Right cardiac atrium (tissue), 5 donors: ENCODE measurements around the gene LRRC32. TPM values are rescaled to one million over a fixed set of nuclear protein-coding genes. Genes with fewer than 3 reads are reported as not detected.

ENCODE experiments used
- ATAC-seq, 2 donors: fragments of 200-7000 bp; cut with Tn5 transposase; one replicate each; pipeline versions ENCODE4 v1.8.0 to v1.9.1; 2020; ENCODE audit warnings: moderate library complexity in 2 of 2, mild to moderate bottlenecking in 1 of 2
- DNase-seq, 3 donors: peaks; one replicate each; pipeline ENCODE4 v3.0.0-alpha.2; 2020
- H3K27ac ChIP-seq: one replicate; pipeline ENCODE4 v1.5.1; 2013; ENCODE audit warnings: mild to moderate bottlenecking, low read length, control low read depth, moderate library complexity
- H3K27me3 ChIP-seq: one replicate; pipeline ENCODE4 v1.6.1; 2013; ENCODE audit not compliant: control insufficient read depth, insufficient read depth
- H3K4me1 ChIP-seq: one replicate; pipeline ENCODE4 v1.6.1; 2013; ENCODE audit warnings: low read length; ENCODE audit not compliant: control insufficient read depth, insufficient read depth
- H3K4me3 ChIP-seq: one replicate; pipeline ENCODE4 v1.5.1; 2013; ENCODE audit warnings: low read length, control low read depth
- H3K9me3 ChIP-seq: one replicate; pipeline ENCODE4 v1.6.1; 2013; ENCODE audit warnings: low read length; ENCODE audit not compliant: control insufficient read depth
- WGBS: extraction: QIAGEN DNeasy Blood & Tissue Kit; methylation state at CpG from one replicate; pipeline ENCODE4 v1.1.7; 2013; 5-methylcytosine and 5-hydroxymethylcytosine counted together
- intact Hi-C, 4 donors: fragments of 100-400 bp; cut with DNase I; formaldehyde crosslinking; loops; one replicate each; pipeline versions ENCODE4 v1.11.0 to v1.14.0; 2022 to 2023
- long read RNA-seq, 4 donors: library from polyadenylated mRNA; unstranded; transcript quantifications; one replicate each; pipeline ENCODE4 v2.0.0, GENCODE V29; 2020 to 2021
- polyA plus RNA-seq: library from polyadenylated mRNA; stranded (reverse); fragments of 200-250 nt; gene quantifications from one replicate; pipeline ENCODE4 v1.2.3, GENCODE V29; 2013
- total RNA-seq, 4 donors: library from RNA; stranded (reverse); fragmentation: NEBNext Ultra II Directional; extraction: Animal tissue kit (Norgen Biotek cat#: 25700); gene quantifications; one replicate each; pipeline ENCODE4 v1.2.1, GENCODE V29; 2021
- donor health status: healthy with polysubstance abuse.
- donor health status: DM: no; HTN: yes; CAD: no.
- donor health status: DM: no; HTN: no; CAD: no.
- donor health status: DM: no; HTN: yes; CAD: no; lungs with severe emphysema.
- donor health status: DM: yes; HTN: yes; CAD: no.

The LRRC32 gene, protein sequence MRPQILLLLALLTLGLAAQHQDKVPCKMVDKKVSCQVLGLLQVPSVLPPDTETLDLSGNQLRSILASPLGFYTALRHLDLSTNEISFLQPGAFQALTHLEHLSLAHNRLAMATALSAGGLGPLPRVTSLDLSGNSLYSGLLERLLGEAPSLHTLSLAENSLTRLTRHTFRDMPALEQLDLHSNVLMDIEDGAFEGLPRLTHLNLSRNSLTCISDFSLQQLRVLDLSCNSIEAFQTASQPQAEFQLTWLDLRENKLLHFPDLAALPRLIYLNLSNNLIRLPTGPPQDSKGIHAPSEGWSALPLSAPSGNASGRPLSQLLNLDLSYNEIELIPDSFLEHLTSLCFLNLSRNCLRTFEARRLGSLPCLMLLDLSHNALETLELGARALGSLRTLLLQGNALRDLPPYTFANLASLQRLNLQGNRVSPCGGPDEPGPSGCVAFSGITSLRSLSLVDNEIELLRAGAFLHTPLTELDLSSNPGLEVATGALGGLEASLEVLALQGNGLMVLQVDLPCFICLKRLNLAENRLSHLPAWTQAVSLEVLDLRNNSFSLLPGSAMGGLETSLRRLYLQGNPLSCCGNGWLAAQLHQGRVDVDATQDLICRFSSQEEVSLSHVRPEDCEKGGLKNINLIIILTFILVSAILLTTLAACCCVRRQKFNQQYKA
- 10 to 100 TPM; 27.7 to 49.9 (median 44.9) TPM for total RNA-seq
- 72.1 TPM for polyA plus RNA-seq
- long read RNA-seq, donor 1, full-length matches to known transcripts, result 6 of 34 reads
- long read RNA-seq, donor 1, partial matches to known transcripts, result 21 of 34 reads
- long read RNA-seq, donor 1, other reads (novel, unspliced or antisense), result 7 of 34 reads
- long read RNA-seq, donor 2, full-length matches to known transcripts, result 6 of 16 reads
- long read RNA-seq, donor 2, partial matches to known transcripts, result 4 of 16 reads
- long read RNA-seq, donor 2, other reads (novel, unspliced or antisense), result 6 of 16 reads
- long read RNA-seq, donor 3, full-length matches to known transcripts, result 30 of 58 reads
- long read RNA-seq, donor 3, partial matches to known transcripts, result 11 of 58 reads
- long read RNA-seq, donor 3, other reads (novel, unspliced or antisense), result 17 of 58 reads
- long read RNA-seq, donor 4, full-length matches to known transcripts, result 15 of 27 reads
- long read RNA-seq, donor 4, partial matches to known transcripts, result 1 of 27 reads
- long read RNA-seq, donor 4, other reads (novel, unspliced or antisense), result 11 of 27 reads

DNA sequence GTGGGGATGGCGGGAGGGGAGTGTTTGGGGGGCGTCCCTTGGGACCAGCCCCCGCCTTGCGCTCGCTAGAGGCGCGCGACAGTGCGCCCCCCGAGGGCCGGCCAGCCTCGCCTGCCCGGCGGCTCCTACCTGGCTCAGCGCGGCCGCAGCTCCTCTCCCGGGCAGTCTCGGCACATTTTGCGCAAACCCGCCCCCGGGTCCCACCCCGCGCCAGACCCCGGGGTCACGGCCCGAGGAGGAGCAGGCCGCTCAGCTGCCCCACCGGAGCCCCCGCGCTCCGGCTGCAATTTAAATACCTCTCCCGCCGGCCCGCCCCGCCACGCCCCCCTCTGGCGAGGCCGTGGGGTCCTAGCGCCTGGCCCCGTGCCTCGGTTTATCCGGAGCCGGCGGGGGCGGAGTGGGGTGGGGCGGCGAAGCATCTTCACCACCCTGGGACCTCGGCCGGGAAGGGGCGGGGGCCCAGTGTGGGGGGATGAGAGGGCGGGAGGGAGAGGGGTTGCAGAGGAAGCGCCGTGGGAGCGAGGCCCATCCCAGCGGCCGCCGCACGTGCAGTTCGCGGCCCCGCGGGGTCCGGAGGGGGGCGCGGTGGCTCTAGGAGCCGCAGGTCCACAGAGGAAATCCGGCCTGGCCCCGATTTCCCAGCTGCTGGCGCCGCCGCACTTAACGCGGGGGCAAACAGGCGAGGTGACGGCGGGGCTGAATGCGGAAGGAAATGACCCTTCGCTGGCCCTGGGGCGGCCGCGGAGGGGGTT lies at the start of gene LRRC32:
TSS of gene LRRC32 (minus strand) at position 263 of the 752 bp plus-strand sequence. CDS start 4,793 bp downstream, outside the sequence.
- WGBS, result under 1% methylated on average over 82 of the region's 82 CpGs
- DNase-seq (peak; percentile 78 to 91 (median 88)), ATAC-seq (peak; percentile 71 to 73)
- Histone ChIP-seq H3K4me3 (peak within 1 kb of the TSS; percentile 89), H3K4me1 (no peaks in the 10 kb centered on the region), H3K27ac (peak within 1 kb of the TSS; percentile 78), H3K27me3 (no peaks in the 10 kb centered on the region), H3K9me3 (no peaks in the 10 kb centered on the region)
- intact Hi-C loops, result no loop called here

DNA sequence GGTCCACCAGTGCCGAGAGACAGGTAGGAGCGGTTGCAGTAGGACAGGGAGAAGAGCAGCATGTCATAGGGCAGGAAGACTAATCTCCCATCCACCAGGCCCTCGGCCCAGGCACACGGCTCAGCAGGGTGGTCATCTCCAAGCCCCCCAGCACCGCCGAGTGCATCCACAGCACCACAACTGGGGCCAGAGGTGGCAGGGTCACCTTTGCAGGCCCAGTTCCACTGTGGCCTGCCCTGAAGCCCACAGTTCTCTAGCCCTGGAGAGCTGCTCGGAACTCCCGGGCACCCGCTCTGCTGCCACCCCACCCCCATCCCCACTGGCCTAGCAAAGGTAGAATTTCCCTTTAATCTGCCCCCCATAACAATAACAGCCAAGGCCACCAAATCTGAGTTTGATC lies 49.1 kb upstream of the LRRC32 start:
- H3K4me3 ChIP-seq, result no peak overlapping the region
- DNase-seq (no peak), ATAC-seq (no peak)
- H3K27me3 ChIP-seq, result no peaks in the 10 kb centered on the region
- H3K4me1 ChIP-seq, result no peaks in the 10 kb centered on the region
- WGBS, result 95% methylated on average over 9 of the region's 9 CpGs
- no peaks in the 10 kb centered on the region for H3K9me3 ChIP-seq
- H3K27ac ChIP-seq, result no peak overlapping the region
- intact Hi-C loops, result no loop called here

DNA sequence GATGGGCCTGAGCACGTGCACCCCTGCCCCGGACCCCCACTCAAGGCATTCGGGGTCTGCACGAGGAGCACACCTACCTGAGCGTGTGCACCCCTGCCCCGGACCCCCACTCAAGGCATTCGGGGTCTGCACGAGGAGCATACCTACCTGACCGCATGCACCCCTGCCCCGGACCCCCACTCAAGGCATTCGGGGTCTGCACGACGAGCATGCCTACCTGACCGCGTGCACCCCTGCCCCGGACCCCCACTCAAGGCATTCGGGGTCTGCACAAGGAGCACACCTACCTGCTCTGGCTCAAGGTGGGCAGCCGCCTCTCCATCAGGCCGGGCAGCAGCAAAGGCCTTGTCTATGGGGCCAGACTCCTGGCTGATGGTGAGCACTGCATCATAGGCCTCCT lies 48.7 kb upstream of the LRRC32 start:
- intact Hi-C loops, result no loop called here
- H3K4me3 ChIP-seq, result no peak overlapping the region
- H3K9me3 ChIP-seq, result no peaks in the 10 kb centered on the region
- no peak for DNase-seq
- no peaks in the 10 kb centered on the region for H3K27me3 ChIP-seq
- H3K27ac ChIP-seq, result no peak overlapping the region
- ATAC-seq, result no peak
- no peaks in the 10 kb centered on the region for H3K4me1 ChIP-seq
- 90% methylated on average over 19 of the region's 19 CpGs for WGBS

DNA sequence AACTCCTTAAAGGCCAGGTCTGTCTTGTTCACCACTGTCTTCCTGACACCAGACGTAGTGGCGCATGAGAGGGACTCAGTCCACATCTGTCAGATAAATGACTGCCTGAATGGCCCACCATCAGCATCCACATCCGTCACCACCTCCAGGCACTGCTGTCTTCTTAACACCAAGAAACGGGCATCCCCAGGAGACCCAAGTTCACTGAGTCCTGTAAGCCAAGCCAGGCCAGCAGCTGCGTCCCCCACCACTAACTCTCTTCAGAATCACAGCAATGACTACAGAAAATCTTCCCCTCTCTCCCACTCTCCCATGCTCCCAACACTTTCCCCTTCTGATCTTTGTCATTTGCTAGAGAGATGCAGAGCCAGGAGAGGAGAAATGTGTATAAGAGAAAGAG lies 47.3 kb upstream of the LRRC32 start:
- no peaks in the 10 kb centered on the region for H3K4me1 ChIP-seq
- no peak overlapping the region for H3K27ac ChIP-seq
- intact Hi-C loops, result no loop called here
- no peak for ATAC-seq
- H3K4me3 ChIP-seq, result no peak overlapping the region
- H3K27me3 ChIP-seq, result no peaks in the 10 kb centered on the region
- no peak for DNase-seq
- 88% methylated on average over 5 of the region's 5 CpGs for WGBS
- H3K9me3 ChIP-seq, result no peaks in the 10 kb centered on the region

DNA sequence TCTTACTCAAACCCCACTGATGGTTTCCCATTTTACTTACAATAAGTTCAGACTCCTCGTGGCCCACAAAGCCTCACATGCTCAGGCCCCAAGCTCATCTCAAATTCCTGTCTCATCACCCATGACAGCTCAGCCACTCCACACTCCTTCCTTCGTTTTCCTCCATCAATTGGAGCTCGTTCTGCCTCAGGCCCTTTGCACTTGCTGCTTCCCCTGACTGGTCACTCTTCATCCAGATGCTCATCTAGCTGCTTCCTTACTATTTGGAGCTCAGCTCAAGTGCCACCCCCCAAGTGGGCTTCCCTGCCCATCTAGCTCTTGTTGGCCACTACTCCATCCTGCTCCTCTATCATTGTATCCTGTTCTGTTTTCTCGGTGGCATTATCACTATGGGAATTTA lies 46.8 kb upstream of the LRRC32 start:
- H3K4me1 ChIP-seq, result no peaks in the 10 kb centered on the region
- DNase-seq, result no peak
- no peaks in the 10 kb centered on the region for H3K27me3 ChIP-seq
- WGBS, result 83% methylated on average over 4 of the region's 4 CpGs
- H3K27ac ChIP-seq, result no peak overlapping the region
- ATAC-seq, result no peak
- intact Hi-C loops, result no loop called here
- no peak overlapping the region for H3K4me3 ChIP-seq
- no peaks in the 10 kb centered on the region for H3K9me3 ChIP-seq

DNA sequence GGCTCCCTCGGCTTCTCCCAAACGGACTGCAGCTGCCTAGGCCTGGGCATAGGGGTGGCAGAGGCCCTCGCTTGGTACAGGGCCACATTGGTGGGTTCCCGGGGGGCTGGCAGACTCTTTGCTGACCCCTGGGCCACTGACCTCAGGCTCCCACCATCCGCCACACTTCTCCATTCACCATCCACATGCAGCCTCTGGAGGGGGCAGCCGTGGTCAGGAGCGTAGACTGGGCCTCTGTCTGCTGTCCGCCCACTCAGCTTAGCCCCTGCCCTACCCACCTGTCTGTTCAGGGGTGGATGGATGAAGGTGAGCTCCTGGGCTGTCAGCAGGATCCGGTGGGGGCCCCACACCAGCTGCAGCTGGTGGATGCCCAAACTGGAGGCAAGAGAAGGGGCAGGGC lies 45.7 kb upstream of the LRRC32 start:
- Histone ChIP-seq H3K9me3 (no peaks in the 10 kb centered on the region), H3K27me3 (no peaks in the 10 kb centered on the region), H3K27ac (no peak overlapping the region), H3K4me3 (no peak overlapping the region), H3K4me1 (no peaks in the 10 kb centered on the region)
- 95% methylated on average over 9 of the region's 9 CpGs for WGBS
- no peak for DNase-seq
- ATAC-seq, result no peak
- intact Hi-C loops, result no loop called here

DNA sequence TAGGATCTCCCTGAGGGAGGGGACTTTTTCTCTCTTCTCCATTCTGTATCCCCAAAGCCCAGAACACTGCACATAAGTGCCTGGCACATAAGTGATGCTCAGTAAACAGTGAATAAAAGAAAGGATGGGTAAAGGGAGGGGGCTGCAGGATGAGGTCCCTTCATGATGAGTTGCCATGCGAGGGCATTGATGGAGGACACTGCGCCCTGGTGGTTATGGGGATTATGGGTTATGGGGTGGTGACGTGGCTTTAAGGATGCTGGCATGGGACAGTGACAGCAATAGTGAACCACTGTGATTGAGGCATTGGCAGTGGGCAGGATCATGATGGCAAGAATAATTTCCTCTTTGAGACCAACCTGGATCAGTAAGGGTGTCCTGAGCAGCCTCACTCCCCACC lies 43.9 kb upstream of the LRRC32 start:
- DNase-seq, result no peak
- no peaks in the 10 kb centered on the region for H3K4me1 ChIP-seq
- intact Hi-C loops, result no loop called here
- H3K27me3 ChIP-seq, result no peaks in the 10 kb centered on the region
- whole genome bisulfite sequencing, result 80% methylated on average over 3 of the region's 3 CpGs
- ATAC-seq, result no peak
- H3K9me3 ChIP-seq, result no peaks in the 10 kb centered on the region
- H3K4me3 ChIP-seq, result no peak overlapping the region
- no peak overlapping the region for H3K27ac ChIP-seq

DNA sequence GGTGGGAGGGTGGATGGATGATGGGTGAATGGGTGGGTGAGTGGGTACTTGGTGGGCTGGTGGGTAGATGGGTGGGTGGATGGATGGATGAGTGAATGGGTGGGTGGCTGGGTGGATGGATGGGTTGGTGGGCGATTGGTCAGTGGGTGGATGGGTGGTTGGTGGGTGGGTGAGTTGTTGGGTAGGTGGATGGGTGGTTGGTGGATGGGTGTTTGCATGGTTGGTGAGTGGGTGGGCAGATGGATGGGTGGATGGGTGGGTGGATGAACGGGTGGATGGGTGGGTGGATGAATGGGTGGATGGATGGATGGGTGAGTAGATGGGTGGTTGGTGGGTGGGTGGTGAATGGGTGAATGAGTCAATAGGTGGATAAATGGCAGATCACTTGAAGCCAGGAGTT lies 43.0 kb upstream of the LRRC32 start:
- H3K4me1 ChIP-seq, result no peaks in the 10 kb centered on the region
- ATAC-seq, result no peak

DNA sequence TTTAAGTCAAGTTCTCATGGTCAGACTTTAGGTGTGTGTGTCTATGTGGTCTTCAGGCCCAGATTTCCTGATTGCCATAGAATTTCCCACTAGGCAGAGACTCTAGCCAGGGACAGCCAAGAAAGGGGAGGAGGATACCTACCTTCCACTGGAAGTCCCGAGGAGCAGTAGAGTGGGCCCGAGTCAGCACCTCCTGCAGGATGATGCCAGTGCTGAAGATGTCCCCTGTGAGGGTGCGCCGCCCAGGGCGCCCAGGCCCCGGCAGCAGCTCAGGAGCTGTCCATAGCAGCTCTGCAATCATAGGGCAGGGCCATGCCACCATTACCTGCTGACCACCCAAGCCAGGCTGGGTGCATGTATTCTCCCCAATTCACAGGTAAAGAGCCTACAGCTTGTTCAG lies 41.6 kb upstream of the LRRC32 start:
- Histone ChIP-seq H3K27me3 (no peaks in the 10 kb centered on the region), H3K4me1 (no peaks in the 10 kb centered on the region), H3K4me3 (no peak overlapping the region), H3K27ac (no peak overlapping the region), H3K9me3 (no peaks in the 10 kb centered on the region)
- intact Hi-C loops, result no loop called here
- ATAC-seq (no peak), DNase-seq (no peak)
- 90% methylated on average over 6 of the region's 6 CpGs for WGBS

More for the DNA sequence above, 43.0 kb upstream of the LRRC32 start:
- H3K4me3 ChIP-seq, result no peak overlapping the region
- intact Hi-C loops, result no loop called here
- no peak overlapping the region for H3K27ac ChIP-seq
- 76% methylated on average over 2 of the region's 2 CpGs for WGBS
- H3K27me3 ChIP-seq, result no peaks in the 10 kb centered on the region
- no peaks in the 10 kb centered on the region for H3K9me3 ChIP-seq
- DNase-seq, result no peak

DNA sequence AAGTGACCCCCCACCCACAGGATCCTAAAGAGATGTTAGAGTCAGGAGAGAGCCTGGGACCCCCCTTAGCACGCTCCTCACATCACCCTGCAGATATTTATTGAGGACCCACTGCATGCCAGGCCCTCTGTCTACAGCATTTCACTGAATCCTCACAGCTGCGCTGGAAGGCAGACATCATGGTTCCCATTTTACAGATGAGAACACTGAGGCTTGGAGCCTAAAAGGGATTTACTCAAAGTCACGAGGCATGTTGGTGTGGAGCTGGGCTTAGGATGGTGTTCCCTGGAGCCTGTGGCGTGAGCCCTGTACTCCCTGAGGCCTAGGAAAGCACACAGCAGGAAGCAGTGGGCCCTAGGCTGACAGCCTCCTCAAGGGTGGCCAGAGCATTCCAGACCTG lies 39.2 kb upstream of the LRRC32 start:
- H3K4me3 ChIP-seq, result no peak overlapping the region
- no peak for DNase-seq
- H3K9me3 ChIP-seq, result peaks cover 1% of the 10 kb centered on the region
- ATAC-seq, result no peak
- H3K27me3 ChIP-seq, result no peaks in the 10 kb centered on the region
- intact Hi-C loops, result no loop called here
- WGBS, result 69% methylated on average over 4 of the region's 4 CpGs
- no peaks in the 10 kb centered on the region for H3K4me1 ChIP-seq
- no peak overlapping the region for H3K27ac ChIP-seq
